ENCODE results near the gene CNTNAP2. TPM values are rescaled to one million over a fixed set of nuclear protein-coding genes. Genes with fewer than 3 reads are reported as not detected.

CNTNAP2 gene
- total RNA-seq, 2 experiments from 2014 or later, result not detected

GRCh38 chr7:146641491-146641890 lies 524.9 kb downstream of the CNTNAP2 start:
- Mint-ChIP-seq H3K27me3 (ENCODE audit: low read depth) (no peaks in the 10 kb centered on the region), H3K4me3 (no peak overlapping the region), H3K27ac (no peak overlapping the region), H3K36me3 (ENCODE audit: low read depth) (no peaks in the 10 kb centered on the region), H3K4me1 (ENCODE audit: low read depth) (no peaks in the 10 kb centered on the region), H3K9me3 (ENCODE audit: insufficient read depth) (no peaks in the 10 kb centered on the region)
- ATAC-seq (no peak), DNase-seq (no peak)
- CTCF ChIA-PET, result no interaction called here
- POLR2A ChIA-PET, result no interaction called here

- ATAC-seq (no peak), DNase-seq (no peak)
- H3K9me3 Mint-ChIP-seq (ENCODE audit: insufficient read depth), result peaks cover 5% of the 10 kb centered on the region
- no peaks in the 10 kb centered on the region for H3K27me3 Mint-ChIP-seq (ENCODE audit: low read depth)
- H3K36me3 Mint-ChIP-seq (ENCODE audit: low read depth), result no peaks in the 10 kb centered on the region
- H3K4me3 Mint-ChIP-seq, result no peak overlapping the region
- H3K27ac Mint-ChIP-seq, result no peak overlapping the region
- H3K4me1 Mint-ChIP-seq (ENCODE audit: low read depth), result no peaks in the 10 kb centered on the region
- ChIA-PET CTCF (no interaction called here), POLR2A (no interaction called here)
Observed at GRCh38 chr7:146645383-146645976, 528.9 kb downstream of the CNTNAP2 start.

GRCh38 chr7:146647445-146647844 lies 530.8 kb downstream of the CNTNAP2 start:
- no peaks in the 10 kb centered on the region for H3K4me1 Mint-ChIP-seq (ENCODE audit: low read depth)
- H3K27me3 Mint-ChIP-seq (ENCODE audit: low read depth), result no peaks in the 10 kb centered on the region
- peaks cover 5% of the 10 kb centered on the region for H3K9me3 Mint-ChIP-seq (ENCODE audit: insufficient read depth)
- no peak for DNase-seq
- ChIA-PET POLR2A (no interaction called here), CTCF (no interaction called here)
- no peak overlapping the region for H3K4me3 Mint-ChIP-seq
- no peak overlapping the region for H3K27ac Mint-ChIP-seq
- ATAC-seq, result no peak
- no peaks in the 10 kb centered on the region for H3K36me3 Mint-ChIP-seq (ENCODE audit: low read depth)

- no peak overlapping the region for H3K4me3 Mint-ChIP-seq
- POLR2A ChIA-PET, result no interaction called here
- H3K27ac Mint-ChIP-seq, result no peak overlapping the region
- peaks cover 5% of the 10 kb centered on the region for H3K9me3 Mint-ChIP-seq (ENCODE audit: insufficient read depth)
- no peaks in the 10 kb centered on the region for H3K27me3 Mint-ChIP-seq (ENCODE audit: low read depth)
- H3K4me1 Mint-ChIP-seq (ENCODE audit: low read depth), result peaks cover 6% of the 10 kb centered on the region
- H3K36me3 Mint-ChIP-seq (ENCODE audit: low read depth), result no peaks in the 10 kb centered on the region
- ATAC-seq (no peak), DNase-seq (no peak)
- CTCF ChIA-PET, result no interaction called here
Observed at GRCh38 chr7:146652176-146652575, 535.6 kb downstream of the CNTNAP2 start.

GRCh38 chr7:146654048-146654447 lies 537.4 kb downstream of the CNTNAP2 start:
- Mint-ChIP-seq H3K4me3 (no peak overlapping the region), H3K9me3 (ENCODE audit: insufficient read depth) (peaks cover 5% of the 10 kb centered on the region), H3K27ac (no peak overlapping the region), H3K36me3 (ENCODE audit: low read depth) (no peaks in the 10 kb centered on the region), H3K4me1 (ENCODE audit: low read depth) (peaks cover 6% of the 10 kb centered on the region), H3K27me3 (ENCODE audit: low read depth) (no peaks in the 10 kb centered on the region)
- ATAC-seq (no peak), DNase-seq (no peak)
- ChIA-PET POLR2A (no interaction called here), CTCF (no interaction called here)

- ChIA-PET CTCF (no interaction called here), POLR2A (no interaction called here)
- Mint-ChIP-seq H3K36me3 (ENCODE audit: low read depth) (no peaks in the 10 kb centered on the region), H3K4me1 (ENCODE audit: low read depth) (peaks cover 6% of the 10 kb centered on the region), H3K4me3 (no peak overlapping the region), H3K9me3 (ENCODE audit: insufficient read depth) (no peaks in the 10 kb centered on the region), H3K27me3 (ENCODE audit: low read depth) (no peaks in the 10 kb centered on the region), H3K27ac (no peak overlapping the region)
- no peak for DNase-seq
- ATAC-seq, result no peak
Observed at GRCh38 chr7:146655928-146656797, 539.6 kb downstream of the CNTNAP2 start.

GRCh38 chr7:146656988-146657387 lies 540.4 kb downstream of the CNTNAP2 start:
- no peak overlapping the region for H3K27ac Mint-ChIP-seq
- ChIA-PET CTCF (no interaction called here), POLR2A (no interaction called here)
- no peak for ATAC-seq
- H3K36me3 Mint-ChIP-seq (ENCODE audit: low read depth), result no peaks in the 10 kb centered on the region
- no peaks in the 10 kb centered on the region for H3K9me3 Mint-ChIP-seq (ENCODE audit: insufficient read depth)
- no peak for DNase-seq
- H3K27me3 Mint-ChIP-seq (ENCODE audit: low read depth), result no peaks in the 10 kb centered on the region
- H3K4me3 Mint-ChIP-seq, result no peak overlapping the region
- peaks cover 6% of the 10 kb centered on the region for H3K4me1 Mint-ChIP-seq (ENCODE audit: low read depth)

- DNase-seq, result no peak
- H3K27ac Mint-ChIP-seq, result no peak overlapping the region
- H3K27me3 Mint-ChIP-seq (ENCODE audit: low read depth), result no peaks in the 10 kb centered on the region
- ChIA-PET POLR2A (no interaction called here), CTCF (no interaction called here)
- H3K36me3 Mint-ChIP-seq (ENCODE audit: low read depth), result no peaks in the 10 kb centered on the region
- no peak for ATAC-seq
- H3K4me1 Mint-ChIP-seq (ENCODE audit: low read depth), result peaks cover 6% of the 10 kb centered on the region
- no peak overlapping the region for H3K4me3 Mint-ChIP-seq
- H3K9me3 Mint-ChIP-seq (ENCODE audit: insufficient read depth), result peaks cover 4% of the 10 kb centered on the region
Observed at GRCh38 chr7:146658604-146659003, 542.0 kb downstream of the CNTNAP2 start.

- ATAC-seq (no peak), DNase-seq (no peak)
- Mint-ChIP-seq H3K9me3 (ENCODE audit: insufficient read depth) (peaks cover 4% of the 10 kb centered on the region), H3K27me3 (ENCODE audit: low read depth) (no peaks in the 10 kb centered on the region), H3K4me1 (ENCODE audit: low read depth) (peaks cover 6% of the 10 kb centered on the region), H3K4me3 (no peak overlapping the region), H3K36me3 (ENCODE audit: low read depth) (no peaks in the 10 kb centered on the region), H3K27ac (no peak overlapping the region)
- CTCF ChIA-PET, result no interaction called here
- POLR2A ChIA-PET, result no interaction called here
Observed at GRCh38 chr7:146659732-146660131, 543.1 kb downstream of the CNTNAP2 start.

GRCh38 chr7:146660839-146661238 lies 544.2 kb downstream of the CNTNAP2 start:
- POLR2A ChIA-PET, result no interaction called here
- DNase-seq (no peak), ATAC-seq (no peak)
- Mint-ChIP-seq H3K4me3 (no peak overlapping the region), H3K27me3 (ENCODE audit: low read depth) (no peaks in the 10 kb centered on the region), H3K36me3 (ENCODE audit: low read depth) (no peaks in the 10 kb centered on the region), H3K4me1 (ENCODE audit: low read depth) (peaks cover 5% of the 10 kb centered on the region), H3K9me3 (ENCODE audit: insufficient read depth) (peaks cover 4% of the 10 kb centered on the region), H3K27ac (no peak overlapping the region)
- CTCF ChIA-PET, result no interaction called here

- ATAC-seq (no peak), DNase-seq (no peak)
- H3K9me3 Mint-ChIP-seq (ENCODE audit: insufficient read depth), result peaks cover 4% of the 10 kb centered on the region
- POLR2A ChIA-PET, result no interaction called here
- no peak overlapping the region for H3K4me3 Mint-ChIP-seq
- no peak overlapping the region for H3K27ac Mint-ChIP-seq
- CTCF ChIA-PET, result no interaction called here
- no peaks in the 10 kb centered on the region for H3K27me3 Mint-ChIP-seq (ENCODE audit: low read depth)
- no peaks in the 10 kb centered on the region for H3K36me3 Mint-ChIP-seq (ENCODE audit: low read depth)
- H3K4me1 Mint-ChIP-seq (ENCODE audit: low read depth), result no peaks in the 10 kb centered on the region
Observed at GRCh38 chr7:146661435-146661834, 544.8 kb downstream of the CNTNAP2 start.

- no peak overlapping the region for H3K27ac Mint-ChIP-seq
- DNase-seq (no peak), ATAC-seq (no peak)
- CTCF ChIA-PET, result no interaction called here
- H3K36me3 Mint-ChIP-seq (ENCODE audit: low read depth), result no peaks in the 10 kb centered on the region
- H3K27me3 Mint-ChIP-seq (ENCODE audit: low read depth), result no peaks in the 10 kb centered on the region
- POLR2A ChIA-PET, result no interaction called here
- no peak overlapping the region for H3K4me3 Mint-ChIP-seq
- H3K4me1 Mint-ChIP-seq (ENCODE audit: low read depth), result no peaks in the 10 kb centered on the region
- peaks cover 4% of the 10 kb centered on the region for H3K9me3 Mint-ChIP-seq (ENCODE audit: insufficient read depth)
Observed at GRCh38 chr7:146661929-146662328, 545.3 kb downstream of the CNTNAP2 start.

- POLR2A ChIA-PET, result no interaction called here
- Mint-ChIP-seq H3K27me3 (ENCODE audit: low read depth) (no peaks in the 10 kb centered on the region), H3K4me3 (no peak overlapping the region), H3K4me1 (ENCODE audit: low read depth) (no peaks in the 10 kb centered on the region), H3K27ac (no peak overlapping the region), H3K9me3 (ENCODE audit: insufficient read depth) (peaks cover 7% of the 10 kb centered on the region), H3K36me3 (ENCODE audit: low read depth) (no peaks in the 10 kb centered on the region)
- no peak for ATAC-seq
- CTCF ChIA-PET, result no interaction called here
- DNase-seq, result no peak
Observed at GRCh38 chr7:146665023-146665422, 548.4 kb downstream of the CNTNAP2 start.
